Stomach (tissue), 4 donors: Measurements from ENCODE around the gene NOL8.

Experiments
- CTCF ChIP-seq, 7 experiments: fragments of 450-650 bp in 4 of 7; fragments of 200-600 bp in 3 of 7; sonication (generic) in 3 of 7; IDR thresholded peaks; one replicate each; pipeline ENCODE4 v1.5.1; 2016 to 2019; ENCODE audit warnings: antibody characterized with exemption in 7 of 7, control low read depth in 2 of 7, mild to moderate bottlenecking in 1 of 7
- POLR2A ChIP-seq, 4 donors: fragments of 450-650 bp; IDR thresholded peaks; one replicate each; pipeline ENCODE4 v1.6.1; 2016; ENCODE audit warnings: antibody characterized with exemption in 4 of 4, control low read depth in 2 of 4, mild to moderate bottlenecking in 1 of 4, moderate library complexity in 1 of 4

- TF ChIP-seq CTCF (IDR thresholded peaks at IDR 0.05) (no peak), POLR2A (IDR thresholded peaks at IDR 0.05) (no peak)
Observed at GRCh38 chr9:92276331-92277032, 48.7 kb downstream of the NOL8 start.
